Muscle of arm (tissue), 12 donors: Measurements from ENCODE around the gene CCDC152. TPM values are rescaled to one million over a fixed set of nuclear protein-coding genes. Genes with fewer than 3 reads are reported as not detected.
"Not testable (repeated sequence)": the region's sequence is repeated elsewhere in the genome, so short reads cannot be mapped to it uniquely, and the experiment has no call there.

ENCODE experiments used
- DNase-seq: peaks from one replicate; pipeline ENCODE4 v3.0.0-alpha.2; 2013
- polyA plus RNA-seq, 12 donors: library from polyadenylated mRNA; unstranded; fragments of 120-200 nt; gene quantifications; one replicate each; pipeline ENCODE4 v1.2.1, GENCODE V29; 2013; ENCODE audit not compliant: insufficient read length in 12 of 12

Gene CCDC152
- polyA plus RNA-seq, 12 donors: 3.2 to 16.5 (median 5.1) TPM; not detected in 1

GRCh38 chr5:42810834-42811590, 54.4 kb downstream of the CCDC152 start:
- DNase-seq: peak; percentile 23

GRCh38 chr5:42811591-42812446, 55.2 kb downstream of the CCDC152 start, which contains the start of gene SELENOP:
TSS of gene SELENOP (minus strand) at chr5:42811892. CDS start at chr5:42808353, 3,539 bp downstream.
- DNase-seq: peak; percentile 87

- no peak for DNase-seq
Measured at GRCh38 chr5:42812620-42813019, 56.0 kb downstream of the CCDC152 start.

- no peak for DNase-seq
Measured at GRCh38 chr5:42813533-42813932, 56.9 kb downstream of the CCDC152 start.

GRCh38 chr5:42816546-42816945, 59.9 kb downstream of the CCDC152 start:
- not testable (repeated sequence) for DNase-seq

GRCh38 chr5:42819745-42820144, 63.1 kb downstream of the CCDC152 start:
- no peak for DNase-seq

GRCh38 chr5:42822548-42822947, 65.9 kb downstream of the CCDC152 start:
- no peak for DNase-seq

- DNase-seq: no peak
Measured at GRCh38 chr5:42824347-42824976, 67.8 kb downstream of the CCDC152 start.

- no peak for DNase-seq
Measured at GRCh38 chr5:42825422-42826148, 69.0 kb downstream of the CCDC152 start.

- DNase-seq: no peak
Measured at GRCh38 chr5:42826757-42827515, 70.3 kb downstream of the CCDC152 start.

- peak; percentile 49 for DNase-seq
Measured at GRCh38 chr5:42828671-42829070, 72.1 kb downstream of the CCDC152 start.

- no peak for DNase-seq
Measured at GRCh38 chr5:42830924-42831323, 74.3 kb downstream of the CCDC152 start.

- no peak for DNase-seq
Measured at GRCh38 chr5:42832060-42832459, 75.4 kb downstream of the CCDC152 start.

- no peak for DNase-seq
Measured at GRCh38 chr5:42836070-42836769, 79.6 kb downstream of the CCDC152 start.

- no peak for DNase-seq
Measured at GRCh38 chr5:42837601-42838000, 81.0 kb downstream of the CCDC152 start.

- DNase-seq: no peak
Measured at GRCh38 chr5:42839196-42839595, 82.6 kb downstream of the CCDC152 start.

- peak; percentile 72 for DNase-seq
Measured at GRCh38 chr5:42840269-42840668, 83.7 kb downstream of the CCDC152 start.

- DNase-seq: no peak
Measured at GRCh38 chr5:42840842-42841567, 84.4 kb downstream of the CCDC152 start.

GRCh38 chr5:42842921-42843641, 86.5 kb downstream of the CCDC152 start:
- no peak for DNase-seq
